Activated effector memory CD4-positive, alpha-beta T cell treated with Interleukin-2 at 50 U/mL for 16 hours (primary cell): ENCODE data around the gene FBXW9.
"Not testable (repeated sequence)": the region's sequence is repeated elsewhere in the genome, so short reads cannot be mapped to it uniquely, and the experiment has no call there.

ENCODE experiments used
- DNase-seq: peaks from one replicate; pipeline ENCODE4 v3.0.0-alpha.2; 2020

Gene FBXW9

GRCh38 chr19:12649941-12650340, 46.5 kb downstream of the FBXW9 start:
- no peak for DNase-seq

- DNase-seq: no peak
Observed at GRCh38 chr19:12648088-12648487, 48.3 kb downstream of the FBXW9 start.

GRCh38 chr19:12647490-12648071, 48.9 kb downstream of the FBXW9 start:
- DNase-seq: no peak

- no peak for DNase-seq
Observed at GRCh38 chr19:12647047-12647446, 49.4 kb downstream of the FBXW9 start.

- no peak for DNase-seq
Observed at GRCh38 chr19:12646551-12646950, 49.9 kb downstream of the FBXW9 start.

GRCh38 chr19:12643716-12644115, 52.7 kb downstream of the FBXW9 start:
- DNase-seq: not testable (repeated sequence)

- no peak for DNase-seq
Observed at GRCh38 chr19:12642506-12642905, 53.9 kb downstream of the FBXW9 start.

GRCh38 chr19:12641456-12641855, 55.0 kb downstream of the FBXW9 start:
- no peak for DNase-seq

- peak; percentile 74 for DNase-seq
Observed at GRCh38 chr19:12639901-12640613, 56.4 kb downstream of the FBXW9 start.
